ENCODE results near the gene C4A. TPM values are rescaled to one million over a fixed set of nuclear protein-coding genes. Genes with fewer than 3 reads are reported as not detected.

C4A gene
- total and polyA plus RNA-seq, 2 of the 13 experiments (the other 11 are each of a cell fraction or from before 2014, with no cell fraction given), result 165 to 478 TPM

GRCh38 chr6:31945507-31946369, 36.1 kb upstream of the C4A start, which contains the start of gene CFB (continued):
- no peak for TF ChIP-seq ZNF562 (CRISPR knock-in tag; IDR thresholded peaks at IDR 0.05; ENCODE audit: borderline replicate concordance)
- TF ChIP-seq ZFP41 (CRISPR knock-in tag; IDR thresholded peaks at IDR 0.05; ENCODE audit: borderline replicate concordance), result no peak; the same call in 1 of the 2 replicates
- no peak for TF ChIP-seq ZSCAN25 (CRISPR knock-in tag; IDR thresholded peaks at IDR 0.05)
- no peak; the same call in none of the 2 replicates for TF ChIP-seq ZNF225 (CRISPR knock-in tag; IDR thresholded peaks at IDR 0.05)
- TF ChIP-seq ZNF879 (CRISPR knock-in tag; IDR thresholded peaks at IDR 0.05), result no peak
- no peak for TF ChIP-seq ZBTB2 (CRISPR knock-in tag; IDR thresholded peaks at IDR 0.05; ENCODE audit: low read depth)
- TF ChIP-seq ZBTB46 (CRISPR knock-in tag; IDR thresholded peaks at IDR 0.05; ENCODE audit: borderline replicate concordance), result no peak
- TF ChIP-seq ZNF781 (CRISPR knock-in tag; IDR thresholded peaks at IDR 0.05; ENCODE audit: borderline replicate concordance, not compliant biosample characterization), result peak; percentile 61
- TF ChIP-seq RARG (CRISPR knock-in tag; IDR thresholded peaks at IDR 0.05; ENCODE audit: low read depth), result peak; percentile 62; the same call in 1 of the 2 replicates
- TF ChIP-seq ZBTB43 (CRISPR knock-in tag; conservative IDR thresholded peaks at IDR 0.05), result peak; percentile 87
- TF ChIP-seq ZNF264 (CRISPR knock-in tag; IDR thresholded peaks at IDR 0.05), result peak; percentile 84
- TF ChIP-seq AGO1 (IDR thresholded peaks at IDR 0.05; ENCODE audit: low read depth, low read length, poor library complexity, severe bottlenecking), result no peak
- TF ChIP-seq ATF1 (CRISPR knock-in tag; IDR thresholded peaks at IDR 0.05), result peak; percentile 57; the same call in 1 of the 2 replicates
- no peak; the same call in none of the 2 replicates for TF ChIP-seq ZNF121 (CRISPR knock-in tag; IDR thresholded peaks at IDR 0.05)
- no peak for TF ChIP-seq DMTF1 (CRISPR knock-in tag; IDR thresholded peaks at IDR 0.05)
- TF ChIP-seq ZNF335 (CRISPR knock-in tag; IDR thresholded peaks at IDR 0.05), result peak; percentile 91

Measured in HepG2 (cell line).